Fibroblast of skin of left biceps (primary cell): ENCODE results near the gene DPP7.

ENCODE experiments used
- DNase-seq, 2 experiments: peaks; one replicate each; pipeline ENCODE4 v3.0.0-alpha.2; 2013; ENCODE audit warnings: low read depth in 2 of 2

The DPP7 gene

DNA sequence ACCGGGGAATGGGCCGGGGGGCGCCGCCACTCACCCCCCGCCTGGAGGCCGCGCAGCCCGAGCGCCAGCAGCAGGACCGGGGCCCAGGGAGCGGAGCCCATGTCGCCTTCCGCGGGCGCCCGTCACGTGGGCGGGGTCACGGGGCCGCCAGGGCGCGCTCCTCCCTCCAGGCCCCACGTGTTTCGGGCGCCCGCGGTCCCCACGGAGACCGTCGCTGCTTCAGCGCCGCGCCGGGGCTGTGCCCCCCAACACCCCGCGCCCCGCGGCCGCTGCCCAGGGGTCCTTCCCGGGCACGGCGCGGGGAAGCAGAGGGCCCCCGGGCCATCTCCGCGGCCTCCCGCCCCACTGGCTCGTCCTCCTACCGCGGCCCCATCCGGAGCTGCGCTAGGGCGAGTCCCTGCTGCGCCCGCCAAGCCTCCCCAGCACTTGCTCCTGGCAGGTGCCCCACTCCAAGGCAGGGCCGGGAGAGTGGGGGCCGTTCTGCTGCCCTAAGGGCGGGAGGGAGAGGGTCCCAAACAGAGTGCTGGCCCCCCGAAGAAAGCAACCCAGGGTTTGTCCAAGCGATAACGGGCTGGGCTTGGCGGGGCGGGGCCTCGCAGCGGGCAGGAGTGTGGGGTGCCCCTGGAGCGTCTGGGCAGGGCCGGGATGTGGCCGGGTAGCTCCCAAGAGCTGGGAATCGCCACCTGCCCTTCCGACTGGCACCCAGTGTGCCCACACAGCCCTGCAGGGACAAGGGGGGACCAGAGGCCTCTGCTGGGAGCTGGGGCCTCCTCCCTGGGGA is at the start of gene DPP7:
TSS of gene DPP7 (minus strand) at position 121 of the 781 bp plus-strand sequence. CDS start at position 101, 20 bp downstream.
- no peak for DNase-seq

DNA sequence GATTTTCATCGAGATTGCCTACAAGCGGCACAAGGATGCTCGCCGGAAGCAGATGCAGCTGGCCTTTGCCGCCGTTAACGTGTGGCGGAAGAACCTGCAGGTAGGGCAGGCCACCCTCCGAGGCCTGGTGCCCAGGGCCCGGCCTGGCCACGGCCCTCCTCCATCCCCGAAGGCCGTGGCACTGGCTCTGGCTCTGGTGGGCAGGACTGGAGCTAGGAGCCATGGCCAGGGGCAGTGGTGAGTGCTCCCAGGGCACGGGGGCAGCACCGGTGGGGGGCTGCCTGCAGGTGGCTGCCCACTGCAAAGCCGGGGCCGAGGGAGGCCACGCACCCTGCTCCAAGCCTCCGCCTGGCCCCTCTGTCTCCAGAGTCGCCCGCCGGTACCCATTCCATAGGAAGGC is 49.3 kb upstream of the DPP7 start:
- no peak for DNase-seq

DNA sequence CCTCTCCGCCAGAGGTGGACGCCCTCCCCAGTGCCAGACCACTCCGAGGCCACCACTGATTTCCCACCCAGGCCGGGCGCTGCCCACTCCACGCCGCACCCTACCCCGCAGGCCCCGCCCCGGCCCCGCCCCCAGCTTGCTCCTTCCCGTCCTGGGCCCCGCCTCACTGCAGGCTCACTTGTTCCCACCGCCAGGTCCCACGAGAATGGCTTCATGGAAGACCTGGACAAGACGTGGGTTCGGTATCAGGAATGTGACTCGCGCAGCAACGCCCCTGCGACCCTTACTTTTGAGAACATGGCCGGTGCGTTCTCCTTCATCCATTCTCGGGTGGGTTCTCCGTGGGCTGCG is 48.8 kb upstream of the DPP7 start:
- no peak for DNase-seq

DNA sequence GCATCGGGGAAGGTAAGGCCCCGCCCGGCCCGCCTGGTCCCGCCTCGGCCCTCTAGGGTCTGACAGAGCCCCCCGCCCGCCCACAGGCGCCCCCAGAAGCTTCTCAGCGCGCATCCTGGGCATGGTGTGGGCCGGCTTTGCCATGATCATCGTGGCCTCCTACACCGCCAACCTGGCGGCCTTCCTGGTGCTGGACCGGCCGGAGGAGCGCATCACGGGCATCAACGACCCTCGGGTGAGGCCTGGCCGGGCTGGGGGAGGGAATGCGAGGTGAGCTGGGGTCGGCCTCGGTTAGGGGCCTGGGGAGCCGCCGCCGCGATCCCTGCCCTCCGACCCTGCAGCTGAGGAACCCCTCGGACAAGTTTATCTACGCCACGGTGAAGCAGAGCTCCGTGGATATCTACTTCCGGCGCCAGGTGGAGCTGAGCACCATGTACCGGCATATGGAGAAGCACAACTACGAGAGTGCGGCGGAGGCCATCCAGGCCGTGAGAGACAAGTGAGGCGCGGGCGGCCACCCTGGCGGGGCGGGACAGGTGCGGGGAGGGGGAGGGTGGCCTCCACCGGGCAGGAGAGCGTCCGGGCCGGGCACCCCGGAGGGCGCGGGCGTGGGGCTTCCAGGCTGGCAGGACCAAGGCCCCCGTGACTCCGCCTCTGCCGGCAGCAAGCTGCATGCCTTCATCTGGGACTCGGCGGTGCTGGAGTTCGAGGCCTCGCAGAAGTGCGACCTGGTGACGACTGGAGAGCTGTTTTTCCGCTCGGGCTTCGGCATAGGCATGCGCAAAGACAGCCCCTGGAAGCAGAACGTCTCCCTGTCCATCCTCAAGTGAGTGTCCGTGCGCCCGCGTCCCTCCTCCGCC is 48.2 kb upstream of the DPP7 start:
- no peak for DNase-seq

DNA sequence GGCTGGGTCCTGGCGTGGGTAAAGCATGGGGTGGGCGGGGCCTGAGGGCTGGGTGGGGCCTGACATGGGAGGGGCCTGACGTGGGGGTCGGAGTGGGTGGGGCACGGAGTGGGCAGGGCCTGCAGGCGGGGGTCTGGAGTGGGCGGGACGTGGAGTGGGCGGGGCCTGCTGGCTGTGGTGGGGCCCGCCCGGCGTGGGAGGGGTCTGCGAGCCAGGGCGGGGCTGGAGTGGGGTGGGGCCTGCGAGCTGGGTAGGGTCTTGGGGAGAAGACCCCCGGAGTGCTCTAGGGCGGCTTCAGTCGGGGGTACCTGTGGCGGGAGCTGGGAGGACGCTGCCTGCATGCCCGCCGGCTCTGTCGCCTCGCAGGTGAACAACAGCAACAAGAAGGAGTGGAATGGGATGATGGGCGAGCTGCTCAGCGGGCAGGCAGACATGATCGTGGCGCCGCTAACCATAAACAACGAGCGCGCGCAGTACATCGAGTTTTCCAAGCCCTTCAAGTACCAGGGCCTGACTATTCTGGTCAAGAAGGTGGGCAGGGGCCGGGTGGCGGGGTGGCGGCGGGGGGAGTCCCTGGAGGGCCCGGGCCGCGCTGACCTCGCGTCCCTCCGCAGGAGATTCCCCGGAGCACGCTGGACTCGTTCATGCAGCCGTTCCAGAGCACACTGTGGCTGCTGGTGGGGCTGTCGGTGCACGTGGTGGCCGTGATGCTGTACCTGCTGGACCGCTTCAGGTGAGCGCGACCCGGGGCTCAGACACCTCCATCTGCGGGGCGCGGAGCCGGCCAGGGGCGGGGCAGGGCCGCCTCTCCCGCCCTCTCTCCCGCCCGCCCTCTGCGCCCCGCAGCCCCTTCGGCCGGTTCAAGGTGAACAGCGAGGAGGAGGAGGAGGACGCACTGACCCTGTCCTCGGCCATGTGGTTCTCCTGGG is 47.3 kb upstream of the DPP7 start:
- DNase-seq, result no peak

DNA sequence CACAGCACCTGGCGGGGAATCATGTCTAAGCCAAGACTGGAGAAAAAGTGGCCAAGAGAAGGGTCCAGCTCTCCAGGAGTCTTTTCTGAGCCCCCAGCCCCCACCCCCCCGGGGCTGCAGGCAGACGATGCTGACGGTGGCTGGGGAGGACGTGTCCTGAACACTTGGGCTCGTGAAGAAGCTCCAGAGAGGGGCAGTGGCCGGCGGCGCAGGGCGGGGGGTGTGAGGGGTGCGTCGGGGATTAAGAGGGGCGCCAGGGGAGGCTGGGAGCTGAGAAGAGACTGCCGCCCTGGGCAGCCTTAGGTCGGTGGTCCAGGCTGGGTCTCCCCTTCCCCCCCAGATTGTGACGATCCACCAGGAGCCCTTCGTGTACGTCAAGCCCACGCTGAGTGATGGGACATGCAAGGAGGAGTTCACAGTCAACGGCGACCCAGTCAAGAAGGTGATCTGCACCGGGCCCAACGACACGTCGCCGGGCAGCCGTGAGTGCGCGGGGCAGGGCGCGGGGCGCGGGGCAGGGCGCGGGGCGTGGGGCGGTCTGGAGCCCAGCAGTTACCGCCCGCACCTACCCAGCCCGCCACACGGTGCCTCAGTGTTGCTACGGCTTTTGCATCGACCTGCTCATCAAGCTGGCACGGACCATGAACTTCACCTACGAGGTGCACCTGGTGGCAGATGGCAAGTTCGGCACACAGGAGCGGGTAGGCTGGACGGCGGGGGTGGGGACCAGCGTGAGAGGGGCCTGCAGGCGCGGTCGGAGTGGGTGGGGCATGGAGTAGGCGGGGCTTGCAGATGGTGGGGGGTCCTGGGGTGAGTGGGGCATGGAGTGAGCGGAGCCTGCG is 46.4 kb upstream of the DPP7 start:
- no peak for DNase-seq

DNA sequence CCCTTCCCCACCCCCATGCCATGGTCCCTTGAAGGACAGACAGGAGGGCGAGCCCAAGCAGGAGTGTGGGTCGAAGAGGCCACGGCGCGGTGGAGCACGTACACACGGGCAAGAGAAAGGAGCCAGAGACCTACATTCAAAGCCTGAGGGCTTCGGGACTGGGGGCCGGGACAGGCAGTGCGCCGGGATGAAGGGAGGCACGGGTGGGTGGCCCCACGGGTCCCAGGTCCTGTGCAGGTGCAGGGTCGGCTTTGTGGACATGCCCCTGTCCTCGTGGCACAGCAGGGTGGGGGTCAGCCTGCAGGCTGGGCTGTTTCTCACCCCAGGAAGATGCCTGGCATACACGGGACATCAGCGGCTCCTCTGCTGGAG is 45.5 kb upstream of the DPP7 start:
- no peak for DNase-seq

DNA sequence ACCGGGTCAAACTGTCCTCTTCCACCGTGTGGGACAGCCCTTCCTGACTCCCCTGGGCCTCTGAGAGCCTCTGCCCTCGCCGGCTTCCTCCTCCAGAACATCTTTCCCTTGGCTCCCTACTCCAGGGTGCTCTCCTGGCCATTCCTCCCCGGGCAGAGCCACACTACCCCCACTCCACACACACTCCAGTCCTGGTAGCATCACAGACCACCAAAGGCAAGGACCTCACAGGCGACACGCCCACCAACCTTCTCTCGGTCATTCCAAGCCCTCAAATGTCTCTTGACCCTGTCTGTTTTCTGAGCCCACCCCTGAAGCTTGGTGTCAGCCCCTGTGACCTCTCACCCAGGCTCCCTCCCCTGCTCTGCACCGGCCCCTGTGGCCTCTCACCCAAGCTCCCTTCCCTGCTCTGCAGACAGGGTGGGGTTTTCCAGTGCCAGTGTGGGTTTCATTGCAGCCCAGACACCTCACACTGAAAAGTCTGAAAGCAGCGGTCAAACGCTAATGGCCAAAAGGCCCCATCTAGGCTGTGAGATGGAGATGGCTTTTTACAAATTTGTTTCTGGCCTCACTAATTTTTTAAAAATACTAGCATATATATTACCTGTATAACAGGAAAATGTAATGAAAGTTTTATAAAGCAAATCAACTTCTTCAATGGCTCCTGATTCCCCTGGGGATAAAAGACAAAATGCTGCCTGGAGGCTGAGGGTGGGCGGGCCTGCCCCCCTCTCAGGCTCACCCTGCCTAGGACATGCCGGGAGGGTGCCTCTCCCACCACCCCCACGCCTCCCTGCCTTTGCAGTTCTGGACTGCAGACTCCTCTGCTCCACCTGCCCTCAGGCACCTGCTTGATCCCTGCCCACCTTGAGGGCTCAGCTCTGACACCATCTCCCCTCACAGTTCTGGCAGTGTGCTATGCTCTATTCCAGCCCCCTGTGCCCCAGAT is 44.8 kb upstream of the DPP7 start:
- DNase-seq, result no peak

DNA sequence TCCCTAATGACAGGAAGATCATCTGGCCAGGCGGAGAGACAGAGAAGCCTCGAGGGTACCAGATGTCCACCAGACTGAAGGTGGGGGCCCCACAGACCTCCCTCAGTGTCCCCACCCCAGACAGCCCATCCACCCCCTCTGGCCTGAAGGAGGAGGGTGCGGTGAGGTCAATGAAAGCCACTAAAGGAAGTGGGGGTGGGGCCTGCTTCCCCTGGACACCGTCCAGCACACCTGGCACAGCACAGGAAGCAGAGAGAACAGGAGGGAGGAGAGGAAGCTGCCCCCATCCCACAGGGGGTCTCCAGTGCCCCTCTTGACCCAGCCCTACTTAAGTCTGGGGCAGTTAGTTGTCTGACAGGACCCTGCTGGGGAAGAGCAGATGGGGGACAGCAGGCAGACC is 44.1 kb upstream of the DPP7 start:
- DNase-seq, result no peak

DNA sequence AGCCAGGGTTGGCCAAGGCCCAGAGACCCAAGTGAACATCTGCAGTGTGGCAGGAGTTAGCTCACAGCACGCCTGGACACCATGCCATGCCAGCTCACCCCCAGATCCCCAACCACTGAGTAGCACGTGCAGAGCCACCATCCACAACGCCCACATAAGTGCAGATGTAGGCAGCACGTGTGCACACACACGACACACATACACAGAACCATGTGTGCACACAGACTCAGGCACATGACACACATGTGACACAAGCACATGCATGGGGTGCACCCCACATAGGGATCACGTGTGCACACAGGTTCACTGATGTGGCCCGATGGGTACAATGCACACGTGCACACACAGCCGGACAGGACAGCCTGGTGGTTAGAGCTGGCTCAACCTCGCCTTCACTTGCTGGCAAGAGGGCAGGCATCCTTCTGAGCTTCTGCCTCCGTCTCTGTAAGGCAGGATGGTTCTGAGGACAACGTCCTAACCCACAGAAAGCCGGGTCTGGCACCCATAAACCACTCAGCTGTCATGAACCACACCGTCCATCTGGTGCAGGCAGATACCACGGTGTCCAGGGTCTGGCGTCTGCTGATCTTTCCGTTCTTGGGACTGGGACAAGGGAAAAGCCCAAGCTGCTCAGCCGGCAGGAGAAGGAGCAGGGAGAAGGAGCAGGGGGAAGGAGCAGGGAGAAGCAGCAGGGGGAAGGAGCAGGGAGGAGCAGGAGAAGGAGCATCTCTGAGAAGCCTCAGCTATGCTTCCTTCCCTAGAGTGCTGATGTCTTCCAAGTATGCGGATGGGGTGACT is 43.3 kb upstream of the DPP7 start:
- DNase-seq, result no peak

DNA sequence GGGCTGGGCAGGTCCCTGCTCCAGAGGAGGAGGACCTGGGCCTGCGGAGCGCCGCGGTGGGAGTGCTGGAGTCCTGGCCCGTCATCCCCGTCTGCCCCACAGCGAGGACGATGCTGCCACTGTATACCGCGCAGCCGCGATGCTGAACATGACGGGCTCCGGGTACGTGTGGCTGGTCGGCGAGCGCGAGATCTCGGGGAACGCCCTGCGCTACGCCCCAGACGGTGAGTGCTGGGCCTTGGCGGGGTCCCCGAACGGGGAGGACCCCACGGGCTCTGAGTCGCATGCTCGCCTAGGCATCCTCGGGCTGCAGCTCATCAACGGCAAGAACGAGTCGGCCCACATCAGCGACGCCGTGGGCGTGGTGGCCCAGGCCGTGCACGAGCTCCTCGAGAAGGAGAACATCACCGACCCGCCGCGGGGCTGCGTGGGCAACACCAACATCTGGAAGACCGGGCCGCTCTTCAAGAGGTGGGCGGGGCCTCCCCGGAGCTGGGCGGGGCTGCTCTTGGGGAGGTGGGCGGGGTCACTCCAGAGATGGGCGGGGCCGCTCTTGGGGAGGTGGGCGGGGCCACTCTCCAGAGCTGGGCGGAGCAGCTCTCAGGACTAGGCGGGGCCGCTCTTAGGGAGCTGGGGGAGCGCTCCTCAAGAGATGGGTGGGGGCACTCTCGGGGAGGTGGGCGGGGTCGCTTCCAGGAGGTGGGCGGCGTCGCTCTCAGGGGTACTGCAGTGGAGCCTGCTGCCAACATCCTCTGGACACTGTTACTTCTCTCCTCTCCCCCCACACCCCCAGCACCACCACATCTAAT is 42.2 kb upstream of the DPP7 start:
- peak in 1 of 2 experiments; percentile 9 for DNase-seq

DNA sequence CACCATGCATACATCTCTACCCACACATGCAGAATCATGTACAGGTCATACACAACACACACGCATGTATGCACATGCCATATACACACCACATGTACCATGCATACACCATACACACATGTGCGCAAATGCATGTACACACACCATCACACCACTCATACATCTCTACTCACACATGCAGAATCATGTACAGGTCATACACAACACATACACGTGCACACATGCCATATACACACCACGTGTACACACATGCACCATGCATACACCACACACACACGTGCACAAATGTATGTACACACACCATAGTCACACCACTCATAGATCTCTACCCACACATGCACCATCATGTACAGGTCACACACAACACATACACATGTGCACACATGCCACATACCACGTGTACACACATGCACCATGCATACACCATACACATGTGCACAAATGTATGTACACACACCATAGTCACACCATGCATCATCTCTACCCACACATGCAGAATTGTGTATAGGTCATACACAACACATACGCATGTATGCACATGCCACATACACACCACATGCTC is 38.4 kb upstream of the DPP7 start:
- no peak for DNase-seq

DNA sequence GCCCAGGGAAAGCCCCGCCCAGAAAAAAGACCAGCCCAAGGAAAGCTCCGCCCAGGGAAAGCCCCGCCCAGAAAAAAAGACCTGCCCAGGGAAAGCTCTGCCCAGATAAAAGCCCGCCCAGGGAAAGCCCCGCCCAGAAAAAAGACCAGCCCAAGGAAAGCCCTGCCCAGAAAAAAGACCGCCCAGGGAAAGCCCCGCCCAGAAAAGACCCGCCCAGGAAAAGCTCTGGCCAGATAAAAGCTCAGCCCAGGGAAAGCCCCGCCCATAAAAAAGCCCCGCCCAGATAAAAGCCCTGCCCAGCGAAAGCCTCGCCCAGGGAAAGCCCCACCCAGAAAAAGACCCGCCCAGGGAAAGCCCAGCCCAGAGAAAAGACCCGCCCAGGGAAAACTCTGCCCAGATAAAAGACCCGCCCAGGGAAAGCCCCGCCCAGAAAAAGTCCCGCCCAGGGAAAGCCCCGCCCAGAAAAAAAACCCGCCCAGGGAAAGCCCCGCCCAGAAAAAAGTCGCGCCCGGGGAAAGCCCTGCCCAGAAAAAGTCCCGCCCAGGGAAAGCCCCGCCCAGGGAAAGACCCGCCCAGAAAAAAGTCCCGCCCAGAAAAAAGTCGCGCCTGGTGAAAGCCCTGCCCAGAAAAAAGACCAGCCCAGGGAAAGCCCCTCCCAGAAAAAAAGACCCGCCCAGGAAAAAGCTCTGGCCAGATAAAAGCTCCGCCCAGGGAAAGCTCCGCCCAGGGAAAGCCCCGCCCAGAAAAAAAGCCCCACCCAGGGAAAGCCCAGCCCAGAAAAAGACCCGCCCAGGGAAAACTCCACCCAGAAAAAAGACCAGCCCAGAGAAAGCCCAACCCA is 36.3 kb upstream of the DPP7 start:
- DNase-seq, result no peak

DNA sequence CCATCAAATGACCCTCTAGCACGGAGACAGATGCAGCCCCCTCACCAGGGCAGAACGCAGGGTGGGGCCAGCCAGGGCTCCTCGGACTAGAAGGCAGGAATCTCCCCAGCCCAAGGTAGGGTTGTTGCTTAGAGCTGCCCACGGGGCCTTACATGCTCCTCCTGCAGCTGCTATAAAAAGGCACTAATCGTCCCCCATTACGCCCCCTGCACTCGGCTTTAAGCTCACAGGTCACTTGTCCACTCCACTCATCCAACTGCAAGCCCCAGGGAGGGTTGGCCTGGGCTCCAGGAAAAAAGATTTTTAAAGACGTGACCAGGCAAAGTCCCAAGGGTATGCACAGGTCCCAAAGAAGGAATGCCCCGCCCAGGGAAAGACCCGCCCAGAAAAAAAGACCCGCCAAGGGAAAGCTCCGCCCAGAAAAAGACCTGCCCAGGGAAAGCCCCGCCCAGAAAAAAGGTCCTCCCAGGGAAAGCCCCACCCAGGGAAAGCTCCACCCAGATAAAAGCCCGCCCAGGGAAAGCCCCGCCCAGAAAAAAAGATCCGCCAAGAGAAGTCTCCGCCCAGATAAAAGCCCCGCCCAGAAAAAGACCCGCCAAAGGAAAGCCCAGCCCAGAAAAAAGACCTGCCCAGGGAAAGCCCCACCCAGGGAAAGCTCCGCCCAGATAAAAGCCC is 35.5 kb upstream of the DPP7 start:
- DNase-seq, result no peak

DNA sequence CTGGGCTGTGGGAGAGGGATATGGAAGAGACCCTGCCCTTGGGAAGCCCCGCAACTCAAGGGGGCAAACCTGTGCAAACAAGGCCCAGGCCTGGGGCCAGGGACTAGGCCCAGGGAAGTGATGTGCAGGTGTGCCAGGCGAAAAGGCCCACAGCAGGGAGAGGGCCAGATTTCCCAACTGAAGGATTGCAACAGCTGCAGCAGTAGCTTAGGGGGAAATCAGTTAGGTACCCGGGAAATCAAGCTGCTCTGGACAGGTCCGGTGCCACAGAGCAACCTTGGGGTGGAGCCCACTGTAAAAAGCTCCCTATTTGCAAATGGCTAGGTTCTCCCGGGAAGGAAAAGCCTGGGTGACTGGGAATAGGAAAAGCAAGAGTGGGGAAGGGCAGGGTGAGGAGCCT is 34.8 kb upstream of the DPP7 start:
- DNase-seq, result no peak

DNA sequence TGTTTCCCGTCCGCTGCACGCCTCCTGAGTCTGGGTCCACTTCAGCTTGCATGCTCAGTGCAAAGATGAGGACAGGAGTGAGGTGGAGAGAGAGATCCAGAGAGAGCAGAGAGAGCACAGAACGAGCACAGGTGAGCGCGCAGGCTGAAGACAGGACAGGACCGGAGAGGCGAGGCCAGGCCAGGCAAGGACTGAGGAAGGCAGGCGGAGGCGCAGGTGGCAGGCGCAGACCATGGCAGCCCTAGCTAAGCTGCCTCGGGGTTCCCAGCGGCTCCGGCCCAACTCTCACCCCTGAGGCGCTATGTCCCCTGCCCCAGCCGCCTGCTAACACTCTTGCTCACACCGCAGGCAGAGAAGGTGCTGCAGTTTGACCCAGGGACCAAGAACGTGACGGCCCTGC is 34.1 kb upstream of the DPP7 start:
- DNase-seq, result no peak

DNA sequence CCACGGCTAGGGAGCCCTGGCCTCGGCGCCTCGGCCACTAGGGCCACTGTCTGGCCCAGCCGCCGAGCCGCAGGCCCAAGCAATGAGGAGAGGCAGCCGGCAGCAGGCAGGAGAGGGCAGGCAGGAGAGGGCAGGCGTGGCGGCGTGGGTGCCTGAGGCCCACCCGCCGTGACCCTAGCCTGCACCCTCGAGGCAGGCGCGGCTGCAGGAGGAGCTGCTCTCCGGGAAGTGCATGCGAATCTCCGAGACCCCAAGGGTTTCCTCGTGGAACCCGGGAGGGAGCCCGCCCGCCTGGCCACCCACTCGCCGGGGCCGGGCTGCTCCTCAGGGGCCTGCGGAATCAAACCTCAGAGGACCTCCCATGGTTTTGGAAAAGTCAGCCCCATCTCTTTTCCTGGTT is 33.7 kb upstream of the DPP7 start:
- no peak for DNase-seq
